Right lobe of liver (tissue), 6 donors: ENCODE data around the gene ERN1. TPM values are rescaled to one million over a fixed set of nuclear protein-coding genes. Genes with fewer than 3 reads are reported as not detected.

ENCODE experiments used
- ATAC-seq, 4 donors: fragments of 200-7000 bp; cut with Tn5 transposase; one replicate each; pipeline ENCODE4 v1.9.1; 2020; ENCODE audit warnings: mild to moderate bottlenecking in 4 of 4, moderate library complexity in 4 of 4
- DNase-seq, 3 donors: peaks; one replicate each; pipeline ENCODE4 v3.0.0-alpha.2; 2020
- H3K27ac ChIP-seq, 3 donors: fragments of 200-600 bp; one replicate each; pipeline ENCODE4 v1.8.0; 2022
- H3K27me3 ChIP-seq, 2 donors: fragments of 200-600 bp; one replicate each; pipeline ENCODE4 v1.8.0; 2022
- H3K36me3 ChIP-seq, 4 donors: fragments of 200-600 bp; sonication (generic) in 1 of 4; one replicate each; pipeline versions ENCODE4 v1.5.1 to v1.8.0; 2017 to 2022; ENCODE audit warnings: control low read depth in 1 of 4
- H3K4me1 ChIP-seq, 4 donors: fragments of 200-600 bp; sonication (generic) in 1 of 4; one replicate each; pipeline versions ENCODE4 v1.5.1 to v1.8.0; 2017 to 2022; ENCODE audit warnings: control low read depth in 1 of 4
- H3K4me3 ChIP-seq, 3 donors: fragments of 200-600 bp; one replicate each; pipeline ENCODE4 v1.8.0; 2022
- H3K9me3 ChIP-seq, 4 donors: fragments of 200-600 bp; sonication (generic) in 1 of 4; one replicate each; pipeline versions ENCODE4 v1.5.1 to v1.8.0; 2017 to 2022; ENCODE audit warnings: control low read depth in 1 of 4
- POLR2A ChIP-seq: fragments of 450-650 bp; IDR thresholded peaks from one replicate; pipeline ENCODE4 v1.6.1; 2017; ENCODE audit warnings: antibody characterized with exemption, mild to moderate bottlenecking
- WGBS: methylation state at CpG from one replicate; pipeline ENCODE4 v1.1.6; 2018; ENCODE audit warnings: low coverage, low lambda C conversion rate; ENCODE audit not compliant: insufficient coverage; ENCODE audit errors: missing lambda C conversion rate; 5-methylcytosine and 5-hydroxymethylcytosine counted together
- intact Hi-C, 2 donors: fragments of 100-400 bp; cut with DNase I; formaldehyde crosslinking; loops; one replicate each; pipeline versions ENCODE4 v1.11.2 to v1.14.1; 2022
- total RNA-seq, 6 experiments: library from RNA; depleted of rRNA in 2 of 6; stranded (reverse); fragments of >200 nt in 2 of 6; fragmentation: NEBNext Ultra II Directional in 3 of 6; extraction: Animal tissue kit (Norgen Biotek cat#: 25700) in 3 of 6; gene quantifications; one replicate each; pipeline versions ENCODE4 v1.1.0 to v1.2.4, GENCODE V29; 2016 to 2023
- TF ChIP-seq, protein P1 (sequence below), 4 donors: fragments of 200-600 bp in 3 of 4; fragments of 450-650 bp in 1 of 4; IDR thresholded peaks; one replicate each; pipeline versions ENCODE4 v1.5.1 to v1.8.0; 2016 to 2022; ENCODE audit warnings: antibody characterized with exemption in 4 of 4, mild to moderate bottlenecking in 2 of 4
- donor health status: DM: no; HTN: yes; CAD: no.
- donor health status: DM: no; HTN: no; CAD: no.
- donor health status: DM: no; HTN: no; CAD: no.
- donor health status: DM: no; HTN: yes; CAD: no.
- donor health status: DM: no; HTN: yes; CAD: no.

Gene ERN1
- total RNA-seq, 6 experiments from 2014 or later = 22.7 to 47.6 (median 28.7) TPM

DNA sequence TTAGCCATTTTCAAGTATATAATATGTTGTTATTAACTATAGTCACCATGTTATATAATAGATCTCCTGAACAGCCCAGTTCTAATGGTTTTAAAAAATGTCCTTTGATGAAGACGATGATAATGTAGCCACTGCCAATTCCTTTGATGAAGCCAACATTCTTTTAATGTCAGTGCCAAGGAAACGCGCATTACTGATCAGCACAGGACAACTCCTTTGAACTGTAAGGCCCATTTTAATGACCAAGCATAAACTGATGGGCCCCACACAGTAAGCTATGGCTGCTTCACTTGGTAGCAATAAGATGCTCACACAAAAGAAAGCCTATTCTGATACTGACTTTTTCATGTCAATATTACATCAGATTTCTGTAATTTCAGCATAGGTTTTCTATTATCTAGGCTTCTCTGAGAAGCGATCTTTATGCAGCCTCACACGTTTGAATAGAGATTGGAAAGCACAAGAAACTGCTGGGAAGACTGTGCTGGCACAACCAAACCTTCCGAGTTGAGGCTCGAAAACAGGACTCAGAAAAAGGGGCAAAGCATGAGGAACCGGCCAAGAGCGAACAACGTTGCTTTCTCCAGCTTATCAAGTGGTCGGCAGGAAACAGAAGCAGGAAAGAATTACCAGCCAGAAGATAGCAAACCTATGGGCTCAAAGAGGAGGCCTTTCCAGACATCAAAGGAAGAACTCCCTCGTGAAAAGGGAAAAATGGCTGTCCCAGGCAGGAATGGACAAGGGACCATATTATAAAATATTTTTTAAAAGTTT lies 19.4 kb downstream of the ERN1 start:
- H3K27me3 ChIP-seq = no peaks in the 10 kb centered on the region
- ATAC-seq (no peak), DNase-seq (peak in 1 of 3 donors; percentile 25)
- H3K27ac ChIP-seq = peak overlapping the region in 2 of 3 donors; percentile 51 to 56
- H3K4me1 ChIP-seq = peaks cover 2 to 66% (median 20%) of the 10 kb centered on the region in 4 donors
- H3K4me3 ChIP-seq = no peak overlapping the region
- 56% methylated on average over 12 of the region's 12 CpGs for WGBS
- intact Hi-C loops = no loop called here
- H3K36me3 ChIP-seq = no peaks in the 10 kb centered on the region
- TF ChIP-seq, protein P1, sequence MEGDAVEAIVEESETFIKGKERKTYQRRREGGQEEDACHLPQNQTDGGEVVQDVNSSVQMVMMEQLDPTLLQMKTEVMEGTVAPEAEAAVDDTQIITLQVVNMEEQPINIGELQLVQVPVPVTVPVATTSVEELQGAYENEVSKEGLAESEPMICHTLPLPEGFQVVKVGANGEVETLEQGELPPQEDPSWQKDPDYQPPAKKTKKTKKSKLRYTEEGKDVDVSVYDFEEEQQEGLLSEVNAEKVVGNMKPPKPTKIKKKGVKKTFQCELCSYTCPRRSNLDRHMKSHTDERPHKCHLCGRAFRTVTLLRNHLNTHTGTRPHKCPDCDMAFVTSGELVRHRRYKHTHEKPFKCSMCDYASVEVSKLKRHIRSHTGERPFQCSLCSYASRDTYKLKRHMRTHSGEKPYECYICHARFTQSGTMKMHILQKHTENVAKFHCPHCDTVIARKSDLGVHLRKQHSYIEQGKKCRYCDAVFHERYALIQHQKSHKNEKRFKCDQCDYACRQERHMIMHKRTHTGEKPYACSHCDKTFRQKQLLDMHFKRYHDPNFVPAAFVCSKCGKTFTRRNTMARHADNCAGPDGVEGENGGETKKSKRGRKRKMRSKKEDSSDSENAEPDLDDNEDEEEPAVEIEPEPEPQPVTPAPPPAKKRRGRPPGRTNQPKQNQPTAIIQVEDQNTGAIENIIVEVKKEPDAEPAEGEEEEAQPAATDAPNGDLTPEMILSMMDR (IDR thresholded peaks at IDR 0.05) = no peak
- TF ChIP-seq POLR2A = no peak
- H3K9me3 ChIP-seq = no peaks in the 10 kb centered on the region

DNA sequence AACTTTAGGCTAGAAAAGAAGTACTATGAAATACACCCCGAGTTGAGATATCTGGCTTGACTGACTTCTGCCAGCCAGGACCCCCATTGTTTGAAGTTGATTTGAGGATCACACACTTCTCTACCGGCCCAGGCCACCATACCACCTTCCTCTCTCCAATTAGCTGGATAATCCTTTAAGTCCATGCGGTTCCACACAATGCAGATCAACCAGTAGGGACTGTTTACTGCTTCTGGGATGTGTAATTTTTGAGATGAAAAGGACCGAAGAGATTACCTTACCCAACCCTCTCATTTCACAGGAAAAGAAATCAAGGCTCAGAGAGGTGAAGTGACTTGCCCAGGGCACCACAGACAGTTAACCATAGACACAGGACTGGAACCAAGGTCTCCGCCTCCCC lies 20.5 kb downstream of the ERN1 start:
- DNase-seq (peak in 1 of 3 donors; percentile 23), ATAC-seq (no peak)
- peak overlapping the region in 1 of 3 donors; percentile 72 for H3K27ac ChIP-seq
- intact Hi-C loops = no loop called here
- H3K4me1 ChIP-seq = peaks cover 0 to 63% (median 18%) of the 10 kb centered on the region in 4 donors
- no peaks in the 10 kb centered on the region for H3K36me3 ChIP-seq
- H3K9me3 ChIP-seq = no peaks in the 10 kb centered on the region
- 86% methylated on average over 4 of the region's 5 CpGs for WGBS
- H3K27me3 ChIP-seq = no peaks in the 10 kb centered on the region
- no peak for TF ChIP-seq POLR2A
- TF ChIP-seq, protein P1 (IDR thresholded peaks at IDR 0.05) = no peak
- no peak overlapping the region for H3K4me3 ChIP-seq

DNA sequence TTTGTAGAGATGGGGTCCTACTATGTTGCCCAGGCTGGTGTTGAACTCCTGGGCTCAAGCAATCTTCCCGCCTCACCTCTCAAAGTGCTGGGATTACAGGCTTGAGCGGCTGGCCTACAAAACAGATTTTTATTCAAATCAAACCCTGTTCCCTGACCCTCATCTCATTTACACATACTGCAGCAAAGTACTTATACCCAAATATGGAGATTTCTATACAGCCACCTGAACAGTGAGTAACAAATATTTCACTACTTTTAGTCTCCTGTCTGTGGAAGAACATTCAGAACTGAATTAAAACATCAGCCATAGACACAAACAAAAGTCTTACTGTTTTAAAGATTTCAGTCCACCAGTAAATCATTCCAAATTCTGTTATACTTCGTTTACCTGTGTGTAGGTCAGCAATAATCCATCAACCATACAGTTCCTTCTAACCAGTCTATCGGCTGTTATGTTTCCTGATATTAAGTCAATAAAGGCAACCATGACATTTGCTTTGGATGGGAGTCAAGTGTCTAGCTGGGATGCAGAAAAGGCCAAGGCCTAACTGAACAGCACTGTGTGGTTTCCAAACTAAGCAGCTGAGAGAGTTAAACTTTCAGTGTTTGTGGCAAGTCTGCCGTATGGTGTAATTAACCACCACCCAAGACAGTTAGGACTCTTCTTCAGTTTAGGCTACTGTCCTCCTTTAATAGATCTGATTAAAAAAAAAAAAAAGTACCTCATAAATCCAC lies 22.3 kb downstream of the ERN1 start:
- DNase-seq (peak in 1 of 3 donors; percentile 39), ATAC-seq (peak; percentile 62 to 77 (median 72))
- no peaks in the 10 kb centered on the region for H3K9me3 ChIP-seq
- H3K27ac ChIP-seq = peak overlapping the region; percentile 32 to 72 (median 48)
- no peak overlapping the region for H3K4me3 ChIP-seq
- no peak for TF ChIP-seq POLR2A
- TF ChIP-seq, protein P1 (IDR thresholded peaks at IDR 0.05) = no peak
- peaks cover 0 to 63% (median 18%) of the 10 kb centered on the region in 4 donors for H3K4me1 ChIP-seq
- intact Hi-C loops = no loop called here
- no peaks in the 10 kb centered on the region for H3K36me3 ChIP-seq
- 54% methylated on average over 5 of the region's 5 CpGs for WGBS
- H3K27me3 ChIP-seq = no peaks in the 10 kb centered on the region

DNA sequence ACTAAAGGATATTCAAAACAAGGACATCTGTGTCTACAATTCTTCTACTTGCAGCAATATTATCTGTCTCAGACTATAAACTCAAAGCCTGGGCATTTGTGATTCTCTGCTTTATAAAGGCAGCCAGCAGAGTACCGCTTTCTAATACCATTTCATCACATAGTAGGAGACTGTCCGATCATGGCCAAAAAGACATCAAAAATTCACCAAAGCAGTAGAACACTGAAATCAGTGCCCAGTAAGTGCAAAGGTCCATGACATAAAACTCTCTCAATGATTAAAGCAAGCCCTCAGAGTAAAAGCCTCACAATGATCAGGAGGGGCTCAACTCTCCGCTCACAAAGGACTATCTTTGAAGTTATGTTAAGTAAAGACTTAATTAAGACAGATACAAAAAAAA lies 23.0 kb downstream of the ERN1 start:
- TF ChIP-seq POLR2A = no peak
- TF ChIP-seq, protein P1 (IDR thresholded peaks at IDR 0.05) = no peak
- H3K27ac ChIP-seq = peak overlapping the region; percentile 32 to 72 (median 48)
- no peaks in the 10 kb centered on the region for H3K9me3 ChIP-seq
- intact Hi-C loops = no loop called here
- DNase-seq (peak in 1 of 3 donors; percentile 43), ATAC-seq (peak; percentile 37 to 64 (median 59))
- H3K4me1 ChIP-seq = peaks cover 0 to 63% (median 18%) of the 10 kb centered on the region in 4 donors
- no peak overlapping the region for H3K4me3 ChIP-seq
- H3K36me3 ChIP-seq = no peaks in the 10 kb centered on the region
- no peaks in the 10 kb centered on the region for H3K27me3 ChIP-seq
- 41% methylated on average over 3 of the region's 3 CpGs for WGBS
